ENCODE results near the gene CSMD2.

The CSMD2 gene

GRCh38 chr1:34155860-34156259, 9.2 kb downstream of the CSMD2 start:
- no peak for DNase-seq

- no peak for DNase-seq
Measured at GRCh38 chr1:34153246-34153645, 11.8 kb downstream of the CSMD2 start.

DNA sequence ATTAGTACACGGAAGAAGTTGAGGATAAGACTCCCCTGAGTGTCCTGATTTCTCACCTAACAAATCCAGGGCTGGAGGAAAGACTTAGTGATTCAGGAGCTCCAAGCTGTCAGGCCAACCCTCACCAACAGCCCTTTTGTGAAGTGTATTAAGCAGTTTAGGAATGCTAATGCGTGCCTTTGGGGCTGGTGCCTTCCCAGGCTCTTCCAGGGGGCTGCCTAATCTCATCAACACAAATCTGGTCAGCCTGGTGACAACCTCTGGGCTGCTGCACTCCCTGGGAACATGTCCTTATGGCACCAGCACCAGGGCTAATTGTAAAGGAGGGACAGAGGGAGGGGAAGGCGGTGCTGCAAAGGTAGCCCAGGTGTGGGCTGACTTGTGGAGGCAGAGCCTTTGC, 15.5 kb downstream of the CSMD2 start:
- DNase-seq, result no peak

GRCh38 chr1:34147301-34147700, 17.7 kb downstream of the CSMD2 start:
- DNase-seq, result no peak

- DNase-seq, result no peak
Measured at GRCh38 chr1:34144766-34145165, 20.3 kb downstream of the CSMD2 start.

DNA sequence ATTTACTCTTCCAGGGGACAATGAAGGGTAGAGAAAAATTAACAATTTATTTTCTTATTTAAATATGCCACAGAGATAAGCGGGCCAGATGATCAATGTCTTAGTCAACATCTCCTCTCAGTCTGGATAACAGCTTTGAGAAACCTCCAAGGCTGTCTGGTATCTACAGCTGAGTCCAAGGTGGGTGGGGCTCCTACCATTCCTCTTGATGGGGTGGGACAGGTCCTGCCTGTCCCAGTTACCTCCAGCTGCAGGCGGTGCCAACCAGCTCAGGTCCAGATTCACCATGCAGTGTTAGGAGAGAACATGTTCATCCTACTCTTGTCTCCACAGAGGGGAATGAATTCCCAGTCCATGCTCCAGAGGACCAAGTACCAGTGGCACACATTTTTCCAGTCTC, 21.1 kb downstream of the CSMD2 start:
- DNase-seq, result no peak

DNA sequence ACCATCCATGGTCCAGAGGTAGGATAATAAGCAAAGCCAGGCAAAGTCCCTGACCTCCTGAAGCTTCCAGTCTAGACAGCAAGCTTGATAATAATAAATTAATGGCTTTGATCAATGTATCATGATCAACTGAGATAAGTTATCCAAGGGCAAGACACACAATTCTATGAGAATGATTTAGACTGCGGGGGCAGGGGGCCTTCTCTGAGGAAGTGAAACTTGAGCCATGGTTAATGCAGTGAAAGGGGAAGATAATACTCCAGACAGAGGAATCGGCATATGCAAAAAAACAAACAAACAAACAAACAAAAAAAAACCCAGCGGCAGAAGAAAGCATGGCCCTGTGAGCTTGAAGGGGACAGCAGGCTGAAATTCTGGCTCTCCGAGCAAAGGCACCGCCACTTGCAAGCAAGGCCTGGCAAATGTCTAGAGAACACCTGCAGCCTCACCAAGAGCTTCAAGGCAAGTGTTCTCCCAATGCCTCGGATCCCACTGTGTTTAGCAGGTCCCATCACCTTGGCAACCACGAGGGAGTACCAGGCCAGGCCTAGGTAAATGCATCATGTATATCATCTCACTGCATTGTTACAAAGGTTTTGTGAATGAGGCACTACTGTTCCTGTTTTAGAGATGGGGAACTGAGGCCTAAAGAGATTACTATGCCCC, 24.9 kb downstream of the CSMD2 start:
- no peak for DNase-seq

DNA sequence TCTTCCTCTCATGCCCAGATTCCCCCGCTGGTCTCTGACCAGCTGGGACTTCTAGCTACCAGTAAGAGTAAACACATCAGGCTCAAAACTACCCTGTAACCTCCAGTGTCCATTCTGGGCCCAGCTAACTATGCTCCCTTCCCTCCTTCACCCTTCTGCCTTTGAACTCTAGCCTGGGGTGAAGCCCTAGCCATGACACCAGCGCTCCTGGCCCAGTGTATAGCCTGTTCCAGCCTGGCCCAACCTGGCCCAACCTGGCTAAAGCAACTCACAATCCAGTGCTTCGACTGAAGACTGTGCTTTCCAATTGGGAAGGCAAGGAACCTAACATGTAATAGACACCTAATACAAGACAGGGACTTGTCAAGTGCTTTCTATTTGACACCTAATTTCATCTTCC, 27.6 kb downstream of the CSMD2 start:
- no peak for DNase-seq

- no peak for DNase-seq
Measured at GRCh38 chr1:34132161-34132420, 32.9 kb downstream of the CSMD2 start.

DNA sequence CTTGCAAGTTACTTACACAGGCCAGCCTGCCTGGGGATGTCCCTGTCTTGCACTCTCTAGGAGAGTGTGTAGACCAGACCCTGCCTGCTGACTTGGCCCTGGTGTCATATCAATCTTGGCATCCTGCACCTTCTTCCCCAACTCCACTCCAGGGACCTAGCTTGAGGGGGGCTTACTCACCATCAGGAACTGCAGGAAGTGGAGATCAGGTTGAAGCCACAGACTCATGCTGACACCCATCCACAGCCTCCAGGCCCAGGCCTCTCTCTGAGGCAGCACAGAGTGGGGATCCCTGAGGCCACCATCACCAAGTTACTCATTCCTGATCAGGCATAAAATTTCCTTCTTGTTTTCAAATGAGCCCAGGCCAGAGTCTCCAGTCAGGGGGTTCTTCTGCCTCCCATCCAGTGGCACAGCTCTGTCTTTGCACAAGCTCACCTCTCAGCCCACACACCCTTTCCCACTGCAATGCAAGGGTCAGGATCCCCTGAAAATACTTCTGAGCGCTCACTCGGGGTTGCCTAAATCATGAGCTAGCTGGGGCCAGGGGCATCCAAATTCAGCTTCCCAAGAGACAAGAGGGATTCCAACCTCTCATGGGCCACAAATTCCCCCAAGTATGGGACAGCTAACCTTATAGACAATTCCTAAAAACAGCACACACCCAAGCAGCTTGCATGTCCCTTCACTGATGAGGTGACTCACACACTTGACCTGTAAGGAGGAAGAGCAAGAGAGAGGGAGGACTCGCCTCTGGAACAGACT, 33.5 kb downstream of the CSMD2 start:
- DNase-seq, result no peak

DNA sequence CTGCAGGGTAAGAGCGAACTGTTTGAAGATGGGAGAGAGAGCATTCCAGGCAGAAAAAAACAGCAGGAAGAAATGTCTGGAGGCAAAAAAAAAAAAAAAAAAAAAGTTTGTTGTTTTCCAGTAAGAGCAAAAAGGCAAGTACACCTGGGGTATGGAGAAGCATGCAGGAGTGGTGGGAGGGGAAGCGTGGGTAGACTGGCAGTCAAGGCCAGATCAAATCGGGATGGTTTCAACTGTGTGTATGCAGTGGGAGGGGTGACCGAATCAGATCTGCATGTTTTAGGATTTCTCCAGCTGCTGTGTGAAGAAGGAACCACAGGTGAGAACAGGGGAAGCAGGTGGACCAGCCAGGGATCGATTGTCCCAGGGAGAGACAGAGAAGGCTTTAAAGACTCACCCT, 34.7 kb downstream of the CSMD2 start:
- DNase-seq, result no peak

DNA sequence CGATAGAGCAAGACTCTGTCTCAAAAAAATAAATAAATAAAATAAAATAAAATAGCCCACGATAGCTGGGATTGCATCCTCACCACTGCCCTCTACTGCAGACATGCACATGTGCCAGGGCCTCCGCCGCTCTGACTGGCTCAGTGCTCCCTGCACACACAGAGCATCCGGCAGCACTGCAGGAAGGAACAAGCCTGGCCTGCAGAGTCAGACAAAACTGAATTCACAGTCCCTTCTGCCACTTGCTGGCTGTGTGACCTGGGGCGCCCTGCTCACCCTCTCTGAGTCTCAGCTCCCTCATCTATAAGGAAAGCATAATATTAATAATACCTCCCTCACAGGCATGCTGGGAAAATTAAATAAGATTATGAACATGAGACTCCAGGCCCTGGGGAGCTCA, 35.4 kb downstream of the CSMD2 start:
- no peak for DNase-seq

- DNase-seq, result no peak
Measured at GRCh38 chr1:34128186-34128889, 36.7 kb downstream of the CSMD2 start.

DNA sequence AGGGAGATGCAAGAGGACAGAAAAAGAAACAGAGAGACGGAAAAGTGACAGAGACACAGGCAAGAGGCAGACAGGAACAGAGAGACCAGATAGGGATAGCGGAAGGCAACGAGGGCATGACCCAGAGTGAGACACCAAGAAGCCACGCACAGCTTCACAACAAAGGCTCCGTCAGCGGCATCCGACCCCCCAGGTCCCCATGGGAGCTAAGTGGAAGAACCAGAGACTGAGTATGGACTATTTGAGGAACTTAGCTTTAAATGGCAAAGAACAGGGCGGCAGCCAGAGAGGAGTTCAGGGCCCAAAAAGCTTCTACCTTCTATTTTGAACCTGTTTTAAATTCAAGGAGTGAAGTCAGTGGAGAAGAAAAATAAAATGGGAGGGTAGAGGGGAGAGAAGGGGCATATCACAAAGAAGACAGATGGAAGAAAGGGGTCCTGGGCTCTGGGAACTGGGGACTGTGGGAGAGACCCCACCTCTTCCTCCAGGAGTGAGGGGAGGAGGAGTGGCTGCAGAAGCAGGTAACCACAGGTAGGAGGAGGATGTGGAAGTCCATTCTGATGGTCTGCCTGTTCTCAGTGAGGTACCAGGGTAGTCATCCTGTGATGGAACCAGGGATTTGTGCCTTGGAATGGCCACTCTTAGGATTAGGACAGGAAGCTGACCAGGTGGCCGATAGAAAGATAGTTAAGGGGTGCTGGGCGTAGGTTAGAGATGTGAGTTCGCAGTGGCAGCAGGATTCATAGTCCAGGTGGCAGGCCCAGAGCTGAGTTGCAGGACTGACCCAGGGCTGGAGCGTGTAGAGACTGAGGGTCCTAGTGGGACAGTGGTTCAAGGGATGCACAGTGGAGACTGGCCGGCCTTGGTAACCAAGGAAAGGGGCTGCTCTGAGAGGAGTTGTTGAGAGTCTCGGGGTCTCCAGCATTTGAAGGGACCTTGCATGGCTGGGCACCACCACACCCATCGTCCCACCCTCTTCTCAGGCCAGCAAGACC, 37.7 kb downstream of the CSMD2 start:
- DNase-seq, result no peak

GRCh38 chr1:34126486-34126885, 38.5 kb downstream of the CSMD2 start:
- DNase-seq, result no peak

DNA sequence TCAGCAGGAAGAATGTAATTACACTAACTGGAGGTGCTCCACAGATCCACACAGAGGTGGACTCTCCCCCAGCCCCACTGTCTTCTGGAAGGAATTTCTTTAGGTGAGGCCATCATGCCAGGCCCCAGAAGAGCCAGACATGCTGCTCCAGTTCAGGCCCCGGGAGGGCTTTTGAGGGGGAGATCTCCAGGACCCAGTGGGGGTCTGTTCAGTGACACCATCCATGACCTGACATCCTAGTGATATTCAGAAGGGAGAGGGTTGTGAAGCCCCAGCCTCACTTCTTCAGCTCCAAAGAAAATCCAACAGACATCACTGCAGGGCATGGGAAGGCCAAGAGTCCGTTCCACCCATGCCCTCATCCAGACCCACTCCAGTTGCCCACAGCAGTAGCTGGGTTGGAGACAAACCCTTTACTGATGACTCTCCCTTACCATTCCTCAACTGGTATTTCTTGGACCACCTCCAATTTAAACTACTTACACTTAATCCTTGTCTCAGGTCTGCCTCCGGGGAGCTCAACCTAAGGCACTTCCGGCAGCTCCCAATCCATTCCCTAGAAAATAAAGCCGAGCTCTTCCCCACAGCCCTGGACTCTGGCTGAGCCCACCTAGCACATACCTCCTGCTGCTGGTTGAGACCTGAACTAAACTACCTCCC, 39.2 kb downstream of the CSMD2 start:
- no peak for DNase-seq

GRCh38 chr1:34122080-34122932, 42.7 kb downstream of the CSMD2 start:
- DNase-seq, result no peak

- DNase-seq, result no peak
Measured at GRCh38 chr1:34115233-34115632, 49.8 kb downstream of the CSMD2 start.

DNA sequence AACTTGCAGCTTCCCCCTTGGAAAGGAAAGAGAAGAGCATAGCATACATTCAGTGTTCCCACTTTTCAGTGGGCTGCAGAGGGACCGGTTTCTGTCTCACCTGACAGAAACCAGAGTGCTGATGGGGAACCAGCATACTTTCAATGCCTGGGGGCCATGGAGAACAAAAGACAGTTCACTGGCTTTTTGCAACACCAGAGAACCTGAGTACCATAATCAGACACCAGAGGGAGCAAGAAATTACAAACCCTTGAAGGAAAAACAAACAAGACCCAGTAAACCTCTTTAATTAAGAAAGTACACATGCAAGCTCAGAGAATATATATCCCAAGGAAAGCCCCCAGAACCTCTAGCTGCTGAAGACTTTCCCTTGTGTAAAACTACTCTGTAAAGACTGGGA, 51.1 kb downstream of the CSMD2 start:
- DNase-seq, result no peak

GRCh38 chr1:34113362-34113761, 51.7 kb downstream of the CSMD2 start:
- DNase-seq, result no peak

GRCh38 chr1:34108711-34109110, 56.3 kb downstream of the CSMD2 start:
- no peak for DNase-seq

DNA sequence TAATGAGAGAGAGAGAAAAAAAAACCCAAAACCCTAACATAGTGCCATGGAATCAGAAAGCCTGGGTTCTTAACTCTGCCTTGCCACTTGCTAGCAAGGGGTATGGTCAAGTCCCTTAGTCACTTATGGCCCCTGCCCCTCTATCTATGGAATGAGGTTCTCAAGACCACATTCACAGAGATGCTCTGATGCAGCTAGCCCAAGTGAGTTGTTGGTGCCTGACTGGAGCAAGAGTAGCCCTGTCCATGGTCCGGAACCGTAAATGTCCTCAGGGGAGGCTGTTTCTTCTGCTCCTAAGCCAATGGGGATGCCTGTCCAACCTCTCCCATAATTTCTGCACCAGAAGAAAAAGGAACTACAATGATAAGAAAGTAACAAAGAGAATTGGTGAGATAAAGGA, 56.8 kb downstream of the CSMD2 start:
- DNase-seq, result no peak

Measured in NCI-H1436 treated with DMSO at 0.1 percent for 48 hours (cell line).